GM19043 (cell line): ENCODE results near the gene HDAC2.
"Not testable (repeated sequence)": the region's sequence is repeated elsewhere in the genome, so short reads cannot be mapped to it uniquely, and the experiment has no call there.

Experiments used
- ATAC-seq: cut with Tn5 transposase; IDR thresholded peaks from one replicate; pipeline ENCODE4 v1.9.1; 2021; ENCODE audit warnings: low read depth; ENCODE audit not compliant: unreplicated experiment

HDAC2 gene

DNA sequence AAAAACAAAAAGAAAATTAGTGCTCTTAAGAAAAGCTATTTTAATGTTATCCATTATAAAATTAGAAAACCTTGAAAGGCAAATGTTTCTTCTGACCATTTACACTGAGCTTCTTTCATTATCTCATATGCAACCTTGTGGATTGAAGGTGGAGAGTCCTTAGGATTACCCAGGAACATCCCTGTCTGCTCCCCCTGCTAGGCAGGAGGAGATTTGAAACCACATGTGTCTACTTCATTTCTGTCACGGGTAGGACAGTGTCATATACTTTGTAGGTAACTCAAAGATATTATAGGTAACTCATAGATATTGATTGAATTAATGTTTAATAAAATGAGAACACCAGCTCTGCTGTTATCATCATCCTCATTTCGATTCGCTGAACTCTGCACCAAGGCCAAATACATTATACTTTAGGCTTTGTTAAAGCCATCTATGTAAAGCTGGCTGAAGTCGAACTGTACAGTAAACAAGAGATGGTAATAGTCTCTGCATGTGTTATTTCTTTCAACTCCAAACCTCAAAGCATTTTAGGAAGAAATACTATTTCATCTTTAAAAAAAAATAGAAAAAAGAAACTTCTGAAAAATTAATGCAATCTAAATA is 49.5 kb downstream of the HDAC2 start:
- ATAC-seq, result no peak

DNA sequence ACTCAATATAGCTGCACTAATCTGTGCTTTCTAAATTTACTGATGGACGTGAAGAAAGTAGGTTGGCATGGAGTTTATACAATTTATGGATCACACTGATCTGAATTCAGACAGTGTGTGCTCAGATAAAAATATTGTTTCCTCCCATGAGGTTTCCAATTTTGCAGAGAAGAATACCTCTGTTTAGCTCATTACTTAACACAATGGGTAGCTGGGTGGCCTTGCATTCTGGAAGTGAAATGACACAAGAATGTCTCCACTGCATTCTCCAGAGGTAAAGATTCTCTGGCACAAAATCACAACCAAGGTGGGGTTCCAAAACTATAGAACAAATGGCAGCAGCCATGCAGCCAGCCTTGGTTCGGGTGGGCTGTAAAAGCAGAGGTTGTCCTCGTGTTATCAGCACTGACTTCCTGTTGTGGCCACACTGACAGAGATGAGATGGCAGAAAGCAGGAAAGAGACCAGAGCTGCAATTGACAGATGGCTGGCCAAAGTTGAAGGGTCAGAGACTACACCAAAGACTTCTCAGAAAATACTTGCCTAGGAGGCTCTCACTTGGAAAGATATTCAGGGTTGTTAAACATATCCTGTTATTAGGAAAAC is 50.2 kb downstream of the HDAC2 start:
- ATAC-seq, result peak; percentile 88

DNA sequence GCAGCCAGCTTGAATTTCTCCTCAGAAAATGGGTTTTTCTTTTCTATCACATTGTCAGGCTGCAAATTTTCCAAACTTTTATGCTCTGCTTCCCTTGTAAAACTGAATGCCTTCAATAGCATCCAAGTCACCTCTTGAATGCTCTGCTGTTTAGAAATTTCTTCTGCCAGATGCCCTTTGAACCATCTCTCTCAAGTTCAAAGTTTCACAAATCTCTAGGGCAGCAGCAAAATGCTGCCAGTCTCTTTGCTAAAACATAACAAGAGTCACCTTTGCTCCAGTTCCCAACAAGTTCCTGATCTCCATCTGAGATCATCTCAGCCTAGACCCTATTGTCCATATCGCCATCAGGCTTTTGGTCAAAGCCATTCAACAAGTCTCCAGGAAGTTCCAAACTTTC is 60.7 kb downstream of the HDAC2 start:
- not testable (repeated sequence) for ATAC-seq

DNA sequence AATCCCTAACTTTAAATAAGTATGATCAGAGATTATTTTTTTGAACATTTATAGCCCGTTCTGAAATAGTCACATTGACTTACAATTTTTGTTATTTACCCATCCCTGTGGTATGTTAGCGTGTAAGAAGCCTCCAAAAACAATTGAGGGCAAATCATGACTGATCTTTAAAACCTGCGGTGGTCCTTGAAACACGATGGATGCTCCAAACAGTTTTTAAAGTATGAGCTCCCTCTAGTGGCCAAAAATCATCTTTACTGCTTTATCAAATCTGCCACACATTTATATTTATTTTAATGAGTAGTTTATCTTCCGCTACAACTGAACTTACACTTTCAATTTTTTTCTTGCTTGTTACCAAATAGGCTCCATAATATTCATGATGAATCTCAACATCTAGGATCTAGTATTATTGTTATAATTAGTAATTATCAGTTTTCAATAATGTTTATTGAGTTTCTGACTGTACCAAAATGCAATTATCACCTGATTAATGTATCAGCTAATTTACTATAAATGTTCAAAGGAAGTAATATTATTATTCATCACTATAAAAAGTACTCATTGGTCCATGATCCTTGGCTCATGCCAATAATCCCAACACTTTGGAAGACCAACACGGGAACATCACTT is 61.6 kb downstream of the HDAC2 start:
- ATAC-seq, result peak; percentile 54

DNA sequence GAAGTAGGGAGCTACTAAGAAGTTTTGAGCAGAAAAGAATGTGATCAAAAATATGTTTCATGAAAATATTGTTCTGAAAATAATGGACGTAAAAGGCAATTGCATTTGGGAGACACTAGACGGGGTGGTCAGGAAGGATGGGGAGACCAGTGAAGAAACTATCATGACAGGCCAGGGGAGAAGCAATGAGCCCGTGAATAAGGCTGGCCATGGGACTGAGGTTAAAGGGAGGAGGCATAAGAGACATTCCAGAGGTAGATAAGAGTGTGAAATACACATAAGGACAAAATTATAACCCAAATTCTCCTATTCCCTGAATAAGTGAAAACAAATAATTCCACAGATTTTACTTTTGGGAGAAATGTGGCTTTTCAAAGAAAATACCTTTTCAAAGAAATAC is 62.1 kb downstream of the HDAC2 start:
- no peak for ATAC-seq

DNA sequence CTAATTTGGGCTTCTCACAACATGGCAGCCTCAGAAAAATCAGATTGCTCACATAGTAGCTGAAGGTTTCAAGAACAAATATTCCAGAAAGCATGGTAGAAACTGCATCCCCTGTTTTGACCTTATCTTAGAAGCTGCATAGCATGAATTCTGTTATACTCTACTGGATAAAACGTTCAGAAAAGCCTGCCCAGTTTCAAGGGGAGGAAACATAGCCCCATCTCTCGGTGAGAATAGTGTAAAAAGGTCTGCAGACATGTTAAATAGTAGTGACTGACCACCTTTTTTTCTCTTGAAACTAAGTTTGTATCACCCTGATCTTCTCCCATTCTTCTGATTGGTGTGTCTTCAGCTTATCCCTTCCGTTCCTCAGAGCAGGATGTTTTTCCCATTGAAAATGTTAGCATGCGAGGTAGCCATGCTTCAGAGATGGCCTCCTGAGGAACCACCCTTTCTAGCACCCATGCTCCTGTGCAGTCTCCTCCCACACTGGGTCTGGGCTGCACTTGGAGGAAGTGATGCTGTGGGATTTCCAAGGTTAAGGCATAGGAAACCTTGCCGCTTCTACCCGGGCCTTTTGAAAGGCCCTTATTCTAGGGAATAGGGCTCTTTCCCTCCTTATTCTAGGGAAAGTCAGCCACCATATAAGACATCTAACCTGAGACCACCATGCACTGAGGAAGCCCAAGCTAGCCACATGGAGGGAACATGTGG is 63.7 kb downstream of the HDAC2 start:
- ATAC-seq, result no peak

DNA sequence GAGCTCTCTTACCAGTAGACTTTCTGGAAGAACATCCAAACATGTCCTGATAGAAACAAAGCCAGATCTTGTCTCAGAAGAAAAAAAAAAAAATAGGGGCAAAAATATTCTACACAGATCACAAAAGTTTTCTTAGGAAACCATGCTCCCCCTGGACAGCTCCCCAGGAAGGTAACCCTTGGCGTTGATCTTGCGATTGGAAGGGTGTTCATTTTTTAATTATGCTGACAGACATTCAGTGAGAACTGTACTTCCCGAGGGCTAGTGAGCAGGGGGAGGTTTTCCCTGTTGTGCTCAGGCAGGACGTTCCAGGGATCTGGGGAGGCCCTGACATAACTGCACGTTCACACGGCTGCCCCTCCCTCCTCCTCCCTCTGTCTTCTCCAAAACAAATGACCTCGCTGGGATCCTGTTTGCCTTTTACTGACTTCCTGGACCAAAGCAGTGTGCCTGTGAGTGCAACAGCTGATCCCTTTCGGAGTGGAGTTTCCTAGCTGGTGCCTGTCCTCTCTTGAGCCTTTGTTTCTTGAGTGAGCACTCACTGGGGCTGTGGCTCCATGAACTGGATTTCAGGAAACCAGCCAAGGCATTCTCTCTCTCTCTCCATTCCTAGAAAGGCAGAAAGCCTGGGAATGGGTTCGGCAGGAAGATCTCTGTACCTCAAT is 67.2 kb downstream of the HDAC2 start:
- no peak for ATAC-seq

DNA sequence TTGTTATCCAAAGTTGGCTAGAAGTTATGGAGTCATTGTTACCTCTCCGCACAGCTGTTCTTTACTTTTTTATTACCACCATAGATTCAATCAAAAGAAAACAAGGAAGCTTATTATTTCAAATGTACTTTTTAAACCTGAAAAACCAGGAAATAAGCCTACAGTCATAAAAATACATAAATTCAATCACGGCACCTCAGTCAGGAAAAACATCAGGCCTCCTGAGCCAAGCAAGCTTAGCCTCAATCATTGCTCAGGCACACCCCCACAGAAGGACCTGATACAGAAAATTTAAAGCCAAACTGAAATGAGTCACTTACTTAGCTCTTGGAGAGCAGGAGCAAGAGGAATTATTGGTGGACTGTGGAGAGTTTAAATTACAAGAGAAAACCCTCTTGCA is 69.5 kb downstream of the HDAC2 start:
- ATAC-seq, result no peak

DNA sequence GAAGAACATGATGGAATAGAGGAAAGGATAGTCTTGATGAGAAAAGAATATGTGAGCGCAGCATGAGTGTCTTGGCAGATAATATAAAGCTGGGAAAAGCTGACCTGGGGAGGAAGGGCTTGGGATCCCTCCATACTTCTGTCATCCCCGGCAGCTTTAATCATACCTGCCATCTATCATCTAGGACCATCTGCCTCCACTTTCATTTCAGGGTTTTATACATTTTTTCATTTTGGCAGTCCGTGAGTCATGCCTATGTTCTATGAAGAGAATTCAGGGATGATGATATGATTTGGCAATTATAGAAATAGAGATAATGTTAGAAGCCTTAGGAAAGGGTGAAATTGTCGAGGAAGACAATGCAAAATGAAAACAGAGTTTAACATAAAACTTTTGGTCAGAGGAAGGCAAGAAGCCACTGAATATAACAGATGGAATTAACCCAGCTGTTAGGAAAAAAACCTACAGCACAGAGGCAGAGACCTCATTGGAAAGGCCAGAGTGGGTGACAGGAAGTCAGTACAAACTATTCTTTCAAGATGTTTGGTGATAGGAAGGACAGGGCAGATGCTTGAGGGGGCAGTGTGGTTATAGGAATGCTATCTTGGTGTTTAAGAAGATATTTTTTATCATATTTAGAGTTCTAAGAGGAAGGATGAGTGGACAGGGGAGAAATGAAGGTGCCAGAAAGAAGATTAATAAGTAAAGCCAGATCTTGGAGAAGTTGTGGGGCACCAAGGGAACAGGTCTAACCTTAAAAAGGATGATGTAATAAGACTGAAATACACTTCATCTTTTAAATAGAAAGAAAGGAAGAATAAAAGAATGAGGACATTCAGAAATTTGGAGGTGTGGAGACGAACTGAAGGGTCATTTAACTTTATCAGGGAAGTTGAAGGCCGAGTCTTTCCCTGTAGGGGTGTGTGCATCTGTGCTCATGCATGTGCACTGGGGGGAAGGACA is 76.0 kb downstream of the HDAC2 start:
- ATAC-seq, result no peak

DNA sequence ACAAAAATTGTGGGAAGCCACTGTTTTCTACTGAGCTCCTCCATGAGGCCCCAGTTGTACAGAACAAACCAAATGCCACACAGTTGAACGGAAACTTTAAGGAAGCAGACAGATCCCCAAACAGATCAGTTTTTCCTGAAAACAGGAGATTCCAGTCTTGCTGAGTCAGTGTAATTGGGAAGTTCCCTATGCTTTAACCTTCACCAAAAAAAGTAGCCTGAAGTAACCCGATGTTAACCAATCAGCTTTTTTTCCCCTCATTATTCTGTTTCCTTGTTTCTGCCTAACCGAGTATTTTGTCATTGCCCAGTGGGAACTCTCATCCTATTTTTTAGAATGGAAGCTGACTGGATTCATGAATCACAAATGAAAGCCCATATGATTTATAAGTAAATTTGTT is 77.1 kb downstream of the HDAC2 start:
- ATAC-seq, result no peak

DNA sequence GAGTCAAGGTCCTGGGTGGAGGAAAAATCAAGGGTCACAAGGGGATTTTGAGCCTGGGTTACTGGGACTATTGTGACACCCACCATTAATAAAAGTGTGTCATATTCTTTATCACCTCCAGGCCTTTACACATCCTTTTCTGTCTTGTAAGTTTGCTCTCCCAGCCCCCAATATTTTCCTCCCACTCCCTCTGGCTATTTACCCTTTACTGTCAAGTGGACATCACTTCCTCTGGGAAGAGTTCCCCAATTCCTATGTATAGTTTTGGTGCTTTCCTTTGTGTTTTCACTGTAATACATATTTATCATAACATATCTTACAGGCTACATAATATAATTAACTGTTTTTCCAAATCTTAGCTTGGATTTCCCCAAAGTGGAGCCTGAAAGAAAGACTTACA is 77.5 kb downstream of the HDAC2 start:
- no peak for ATAC-seq

DNA sequence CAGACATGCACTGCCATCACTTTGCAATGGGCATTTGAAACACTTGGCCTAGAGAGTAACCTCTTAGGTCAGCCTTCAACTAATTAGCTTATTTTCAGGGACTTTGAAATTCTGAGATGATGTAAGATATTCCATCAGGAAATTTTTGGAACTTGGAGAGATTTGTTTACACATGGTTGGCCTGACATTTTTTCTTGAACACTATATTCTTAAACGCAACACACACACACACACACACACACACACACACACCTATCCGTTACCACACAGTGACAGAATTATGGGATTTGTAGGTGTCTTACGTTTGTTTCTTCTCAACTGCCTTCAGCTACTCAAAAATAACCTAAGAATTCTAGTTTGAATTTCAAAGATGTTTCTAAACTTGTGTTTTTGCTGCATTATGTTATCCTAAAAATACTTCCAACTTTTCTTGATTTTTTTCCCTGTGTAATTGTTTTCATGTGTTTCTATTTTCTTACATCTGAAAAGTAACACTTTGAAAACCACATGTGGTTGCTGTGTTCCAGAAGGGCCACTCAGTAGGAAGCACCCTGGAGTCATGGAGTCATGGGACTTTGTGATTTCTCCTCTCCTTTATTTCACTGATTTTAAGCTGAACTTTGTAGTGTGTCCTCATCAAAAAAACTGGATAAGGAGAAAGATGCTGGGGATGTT is 81.9 kb downstream of the HDAC2 start:
- no peak for ATAC-seq

DNA sequence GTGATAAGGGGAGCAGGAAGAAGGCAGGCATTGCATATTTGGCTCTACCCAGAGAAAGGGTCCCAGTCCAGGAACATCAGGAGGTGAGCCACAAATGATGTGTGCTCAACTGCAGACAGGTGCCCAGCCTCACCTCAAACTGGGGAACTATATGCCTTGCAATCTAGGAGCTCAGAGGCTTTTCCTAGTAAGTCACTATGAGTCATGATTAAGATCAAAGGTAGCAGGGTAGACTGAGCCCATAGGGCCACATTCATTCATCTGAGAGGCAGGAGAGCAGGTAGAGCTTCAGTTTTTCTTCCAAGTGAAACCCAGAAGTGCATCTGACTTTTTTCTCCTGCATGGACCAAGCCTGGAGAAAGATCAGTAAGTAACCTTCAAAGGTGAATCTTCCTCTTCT is 82.5 kb downstream of the HDAC2 start:
- no peak for ATAC-seq

DNA sequence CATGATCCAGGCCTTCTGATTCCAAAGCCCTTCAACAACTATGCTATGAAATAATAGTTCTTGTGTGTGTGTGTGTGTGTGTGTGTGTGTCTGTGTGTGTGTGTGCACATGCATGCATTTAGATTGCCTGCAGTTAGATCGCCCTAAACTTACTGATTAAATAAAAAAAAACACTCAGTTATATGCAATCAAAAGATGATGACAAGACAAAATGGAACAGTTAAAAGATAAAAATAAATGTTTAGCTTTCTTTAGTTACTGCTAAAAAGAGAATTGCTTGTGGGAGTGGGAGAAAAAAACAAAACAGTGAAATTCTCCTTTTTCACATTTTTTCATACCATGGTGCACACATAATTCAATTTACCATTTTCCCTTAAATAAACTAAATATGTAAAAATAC is 84.4 kb downstream of the HDAC2 start:
- ATAC-seq, result no peak

DNA sequence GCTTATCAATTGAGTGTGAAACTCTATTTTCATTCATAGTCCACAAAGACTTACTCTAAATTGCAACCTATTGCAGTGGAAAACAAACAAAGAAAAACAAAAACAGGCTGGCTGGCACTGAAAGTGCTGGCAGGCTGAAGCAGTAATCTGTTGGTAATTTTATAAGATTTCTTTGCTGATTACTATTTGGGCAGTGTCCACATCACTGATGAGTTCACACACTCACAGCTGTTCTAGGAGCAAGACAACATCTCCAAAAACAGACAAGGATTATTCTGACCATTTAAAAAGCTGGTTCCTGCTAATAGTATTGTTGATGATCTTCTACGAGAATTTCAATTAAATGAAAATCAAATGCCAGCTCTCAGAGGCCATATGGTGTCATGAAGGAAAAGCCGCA is 86.9 kb downstream of the HDAC2 start:
- no peak for ATAC-seq
